Measurements from ENCODE around the gene KXD1. TPM values are rescaled to one million over a fixed set of nuclear protein-coding genes. Genes with fewer than 3 reads are reported as not detected.
A peak's percentile ranks its signal among the peaks of the same experiment; 100 is the strongest.

KXD1 gene
- total RNA-seq, 4 donors from 2014 or later, result 129 to 155 (median 149) TPM

DNA sequence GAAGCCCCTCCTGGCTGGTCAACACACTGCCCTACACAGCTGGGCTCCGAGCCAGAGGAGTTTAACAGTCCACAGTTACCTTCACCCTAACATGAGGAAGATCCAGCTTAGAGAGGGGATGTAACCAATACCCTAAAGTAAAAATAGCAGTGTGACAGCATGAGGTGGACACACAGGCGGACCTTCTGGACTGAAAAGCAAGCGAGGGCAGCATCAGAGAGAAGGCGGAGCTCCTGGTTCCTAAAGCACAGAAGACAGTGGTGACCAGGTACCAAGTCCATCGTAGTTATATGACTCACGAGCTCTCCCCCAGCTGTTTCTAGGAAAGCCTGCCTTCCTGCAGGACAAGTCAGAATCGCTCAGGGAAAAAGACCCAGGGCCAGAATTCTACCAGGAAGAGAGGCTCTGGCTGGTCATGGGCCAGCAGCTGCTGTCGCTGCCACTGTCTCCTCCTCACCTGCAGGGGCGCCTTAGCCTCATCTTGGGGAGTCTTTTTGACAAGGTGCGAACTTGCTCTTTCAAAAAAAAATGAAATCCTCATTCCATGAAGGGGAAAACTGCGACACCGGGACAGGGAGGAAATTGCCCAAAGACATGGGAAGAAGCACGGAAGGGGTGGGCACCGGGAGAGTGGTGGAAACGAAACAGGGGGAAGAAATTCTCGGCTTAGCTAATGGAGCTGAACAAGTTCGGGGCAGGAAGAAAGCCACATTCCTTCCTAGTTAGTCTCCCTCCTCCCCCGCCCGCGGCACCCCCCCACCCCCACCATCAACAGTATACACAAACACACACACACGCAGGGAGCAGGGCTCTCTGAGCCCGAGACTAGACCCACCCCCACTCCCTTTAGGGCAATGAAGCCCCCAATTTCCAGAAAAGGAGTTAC is 37.5 kb upstream of the KXD1 start:
- peaks cover 36 to 64% (median 50%) of the 10 kb centered on the region in 4 donors for H3K4me1 ChIP-seq
- H3K27me3 ChIP-seq, result no peaks in the 10 kb centered on the region
- peak overlapping the region; percentile 96 to 99 (median 98) for H3K27ac ChIP-seq (replicated peaks in 1 of 4)
- no peak for DNase-seq (ENCODE audit: extremely low spot score)
- no peaks in the 10 kb centered on the region for H3K36me3 ChIP-seq
- 7% methylated on average over 22 of the region's 22 CpGs for WGBS
- H3K9me3 ChIP-seq, result no peaks in the 10 kb centered on the region
- H3K4me3 ChIP-seq, result peak overlapping the region; percentile 91 to 99 (median 95)
- intact Hi-C loops (cut with DNase I), result loop anchor here (5.0 kb wide), 3 partner anchors 37 to 58 kb away; partner anchors contain the start of gene KXD1
- TF ChIP-seq POLR2AphosphoS5 (IDR thresholded peaks at IDR 0.05) (peak; percentile 65 to 75), EP300 (IDR thresholded peaks at IDR 0.05) (no peak), CTCF (IDR thresholded peaks at IDR 0.05) (peak; percentile 47 to 66 (median 53)), POLR2A (IDR thresholded peaks at IDR 0.05; ENCODE audit: low read depth) (no peak)

DNA sequence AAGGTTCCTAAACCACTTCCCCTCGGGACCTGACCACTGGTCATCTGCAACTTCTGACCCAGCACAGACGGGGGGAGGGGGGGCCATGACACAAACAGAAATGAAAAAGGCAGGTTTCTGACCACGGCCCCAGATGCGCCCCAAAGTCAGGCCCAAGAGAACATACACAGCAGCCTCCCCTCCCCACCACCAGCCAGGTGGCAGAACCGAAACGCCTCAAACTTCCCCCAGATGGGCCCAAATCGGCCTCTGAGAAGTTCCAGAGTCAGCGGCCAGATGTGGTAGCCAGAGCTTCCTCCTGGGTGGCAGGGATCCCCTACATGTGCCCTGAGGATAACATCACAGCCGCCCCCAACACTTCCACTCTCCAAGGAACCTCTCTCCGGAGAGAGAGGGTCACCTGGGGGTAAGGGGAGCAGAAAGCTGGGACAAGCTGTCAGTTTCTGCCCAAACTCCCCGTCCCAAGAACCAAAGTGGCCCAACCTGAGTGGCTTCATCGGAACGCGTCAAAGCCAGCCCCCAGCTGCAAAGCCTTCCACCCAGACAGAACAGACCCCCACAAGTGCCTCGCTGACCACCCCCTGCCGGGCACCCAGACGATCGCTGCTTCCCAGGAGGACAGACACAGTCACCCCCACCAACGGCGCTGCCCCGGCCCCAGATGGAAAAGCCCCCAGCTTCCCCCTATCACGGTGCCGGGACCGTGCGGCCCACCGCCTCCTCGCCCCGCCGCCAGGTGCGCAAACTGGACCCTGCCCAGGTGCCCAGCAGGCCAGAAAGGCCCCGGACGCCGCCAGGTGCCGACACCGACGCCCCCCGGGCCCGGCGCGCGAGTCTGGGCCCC is 36.6 kb upstream of the KXD1 start:
- peak overlapping the region; percentile 96 to 99 (median 98) for H3K27ac ChIP-seq (replicated peaks in 1 of 4)
- peak overlapping the region; percentile 91 to 99 (median 95) for H3K4me3 ChIP-seq
- H3K27me3 ChIP-seq, result no peaks in the 10 kb centered on the region
- no peaks in the 10 kb centered on the region for H3K9me3 ChIP-seq
- H3K36me3 ChIP-seq, result no peaks in the 10 kb centered on the region
- intact Hi-C loops (cut with DNase I), result loop anchor here (5.0 kb wide), 3 partner anchors 36 to 59 kb away; partner anchors contain the start of gene KXD1
- peaks cover 28 to 55% (median 42%) of the 10 kb centered on the region in 4 donors for H3K4me1 ChIP-seq
- no peak for DNase-seq (ENCODE audit: extremely low spot score)
- 1% methylated on average over 20 of the region's 41 CpGs for WGBS
- TF ChIP-seq POLR2A (IDR thresholded peaks at IDR 0.05; ENCODE audit: low read depth), result no peak
- TF ChIP-seq EP300 (IDR thresholded peaks at IDR 0.05), result no peak
- TF ChIP-seq POLR2AphosphoS5 (IDR thresholded peaks at IDR 0.05), result no peak
- no peak for TF ChIP-seq CTCF (IDR thresholded peaks at IDR 0.05)

DNA sequence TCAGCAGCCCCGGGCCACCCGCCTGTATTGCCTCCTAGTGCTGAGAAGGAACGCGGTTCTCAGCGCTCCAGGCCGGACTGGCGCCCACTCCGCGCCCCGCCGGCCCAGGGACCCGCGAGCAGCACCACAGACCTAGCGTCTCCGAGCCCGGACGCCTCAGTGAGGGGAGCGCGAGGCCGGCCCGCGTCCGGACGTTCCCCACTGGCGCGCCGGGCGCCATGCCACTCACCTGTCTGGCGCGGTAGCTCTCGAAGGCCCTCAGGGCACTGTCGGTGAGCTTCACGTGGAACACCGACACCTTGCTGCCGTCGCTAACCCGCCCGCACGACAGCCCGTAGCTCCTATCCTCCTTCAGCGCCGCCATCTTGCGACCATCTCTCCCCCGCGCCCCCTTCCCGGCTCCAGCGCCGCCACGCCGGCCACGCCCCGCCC is 36.0 kb upstream of the KXD1 start, which contains the start of gene ELL:
TSS of gene ELL (minus strand) at position 379 of the 432 bp plus-strand sequence. CDS start at position 364, 15 bp downstream.
- intact Hi-C loops (cut with DNase I), result loop anchor here (5.0 kb wide), 3 partner anchors 36 to 59 kb away; partner anchors contain the start of gene KXD1
- DNase-seq (ENCODE audit: extremely low spot score), result no peak
- H3K4me1 ChIP-seq, result peaks cover 21 to 49% (median 35%) of the 10 kb centered on the region in 4 donors

More for the DNA sequence above, 36.0 kb upstream of the KXD1 start, which contains the start of gene ELL:
- WGBS, result under 1% methylated on average over 24 of the region's 52 CpGs
- peak within 1 kb of the TSS; percentile 91 to 99 (median 95) for H3K4me3 ChIP-seq
- no peaks in the 10 kb centered on the region for H3K27me3 ChIP-seq
- no peaks in the 10 kb centered on the region for H3K36me3 ChIP-seq
- TF ChIP-seq EP300 (IDR thresholded peaks at IDR 0.05), result no peak
- peak; percentile 98 for TF ChIP-seq POLR2A (IDR thresholded peaks at IDR 0.05; ENCODE audit: low read depth)
- no peak for TF ChIP-seq CTCF (IDR thresholded peaks at IDR 0.05)
- peak; percentile 84 to 99 for TF ChIP-seq POLR2AphosphoS5 (IDR thresholded peaks at IDR 0.05)
- H3K27ac ChIP-seq (replicated peaks in 1 of 4), result peak within 1 kb of the TSS; percentile 96 to 99 (median 98)
- H3K9me3 ChIP-seq, result no peaks in the 10 kb centered on the region

Measured in esophagus muscularis mucosa (tissue), 4 donors.